PFSK-1 (cell line): ENCODE measurements around the gene MAPK8IP1.

ENCODE experiments used
- FOXP2 ChIP-seq: optimal IDR thresholded peaks from 2 replicates; pipeline ENCODE3; 2011; ENCODE audit warnings: borderline replicate concordance, control low read depth, inconsistent platforms; ENCODE audit not compliant: insufficient read depth; ENCODE audit errors: extremely low read length, extremely low read depth
- POLR2AphosphoS5 ChIP-seq: IDR thresholded peaks from 2 replicates; pipeline ENCODE4 v1.6.1; 2012; ENCODE audit warnings: low read depth, mild to moderate bottlenecking, control low read depth, low read length, moderate library complexity
- SIN3A ChIP-seq: IDR thresholded peaks from 2 replicates; pipeline ENCODE4 v1.6.1; 2012; ENCODE audit warnings: mild to moderate bottlenecking, low read length, moderate library complexity, borderline replicate concordance; ENCODE audit not compliant: insufficient read depth
- TAF1 ChIP-seq: IDR thresholded peaks from 2 replicates; pipeline ENCODE4 v1.6.1; 2012; ENCODE audit warnings: low read length, control low read depth, borderline replicate concordance; ENCODE audit not compliant: insufficient read depth
- TF ChIP-seq, protein P1 (sequence below), 2 experiments: IDR thresholded peaks; 2 replicates each; pipeline versions ENCODE4 v1.6.1 to v1.8.0; 2011 to 2012; ENCODE audit warnings: low read depth in 2 of 2, low read length in 2 of 2, control low read depth in 1 of 2, inconsistent platforms in 1 of 2, mild to moderate bottlenecking in 1 of 2, moderate library complexity in 1 of 2; ENCODE audit not compliant: insufficient read depth in 1 of 2

DNA sequence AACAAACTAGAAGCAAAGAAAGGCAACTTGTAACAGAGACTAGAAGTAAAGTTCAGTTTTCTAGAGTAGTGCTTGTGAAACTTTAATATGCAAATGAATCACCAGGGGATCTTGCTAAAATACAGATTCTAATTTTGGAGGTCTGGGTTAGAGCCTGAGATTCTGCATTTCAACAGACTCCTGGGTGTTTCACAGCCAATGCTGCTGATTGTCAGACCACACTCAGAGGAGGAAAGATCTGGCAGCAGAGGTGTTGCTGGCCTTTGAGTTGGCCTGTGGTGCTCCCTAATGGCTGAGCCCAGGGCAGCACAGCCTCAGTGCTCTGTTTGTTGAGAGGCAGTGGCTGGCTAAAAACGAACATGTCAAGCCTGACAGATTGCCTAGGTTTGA lies 32.7 kb upstream of the MAPK8IP1 start:
- TF ChIP-seq TAF1 (no peak), SIN3A (no peak), POLR2AphosphoS5 (no peak), FOXP2 (no peak)
- TF ChIP-seq, protein P1, sequence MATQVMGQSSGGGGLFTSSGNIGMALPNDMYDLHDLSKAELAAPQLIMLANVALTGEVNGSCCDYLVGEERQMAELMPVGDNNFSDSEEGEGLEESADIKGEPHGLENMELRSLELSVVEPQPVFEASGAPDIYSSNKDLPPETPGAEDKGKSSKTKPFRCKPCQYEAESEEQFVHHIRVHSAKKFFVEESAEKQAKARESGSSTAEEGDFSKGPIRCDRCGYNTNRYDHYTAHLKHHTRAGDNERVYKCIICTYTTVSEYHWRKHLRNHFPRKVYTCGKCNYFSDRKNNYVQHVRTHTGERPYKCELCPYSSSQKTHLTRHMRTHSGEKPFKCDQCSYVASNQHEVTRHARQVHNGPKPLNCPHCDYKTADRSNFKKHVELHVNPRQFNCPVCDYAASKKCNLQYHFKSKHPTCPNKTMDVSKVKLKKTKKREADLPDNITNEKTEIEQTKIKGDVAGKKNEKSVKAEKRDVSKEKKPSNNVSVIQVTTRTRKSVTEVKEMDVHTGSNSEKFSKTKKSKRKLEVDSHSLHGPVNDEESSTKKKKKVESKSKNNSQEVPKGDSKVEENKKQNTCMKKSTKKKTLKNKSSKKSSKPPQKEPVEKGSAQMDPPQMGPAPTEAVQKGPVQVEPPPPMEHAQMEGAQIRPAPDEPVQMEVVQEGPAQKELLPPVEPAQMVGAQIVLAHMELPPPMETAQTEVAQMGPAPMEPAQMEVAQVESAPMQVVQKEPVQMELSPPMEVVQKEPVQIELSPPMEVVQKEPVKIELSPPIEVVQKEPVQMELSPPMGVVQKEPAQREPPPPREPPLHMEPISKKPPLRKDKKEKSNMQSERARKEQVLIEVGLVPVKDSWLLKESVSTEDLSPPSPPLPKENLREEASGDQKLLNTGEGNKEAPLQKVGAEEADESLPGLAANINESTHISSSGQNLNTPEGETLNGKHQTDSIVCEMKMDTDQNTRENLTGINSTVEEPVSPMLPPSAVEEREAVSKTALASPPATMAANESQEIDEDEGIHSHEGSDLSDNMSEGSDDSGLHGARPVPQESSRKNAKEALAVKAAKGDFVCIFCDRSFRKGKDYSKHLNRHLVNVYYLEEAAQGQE (IDR thresholded peaks at IDR 0.05; ENCODE audit: insufficient read depth in 1 of 2, low read depth in 2 of 2, low read length in 2 of 2), result no peak
